K562 (cell line): ENCODE data around the gene MRPS5. TPM values are rescaled to one million over a fixed set of nuclear protein-coding genes. Genes with fewer than 3 reads are reported as not detected.

Source experiments
- ARNT ChIP-seq, 2 experiments: fragments of 450-650 bp; IDR thresholded peaks; 2 replicates each; pipeline ENCODE4 v1.6.1; 2016; ENCODE audit warnings: mild to moderate bottlenecking in 1 of 2
- CHD2 ChIP-seq: IDR thresholded peaks from 2 replicates; pipeline ENCODE4 v1.6.1; 2011; ENCODE audit warnings: low read depth, low read length
- CTCF ChIP-seq, 3 experiments: IDR thresholded peaks in 2 of 3; conservative IDR thresholded peaks in 1 of 3; 2 replicates each; pipeline ENCODE4 v1.5.1; 2011 to 2012; ENCODE audit warnings: low read length in 3 of 3, mild to moderate bottlenecking in 3 of 3, control low read depth in 2 of 3, improper control_type of control experiment in 1 of 3, inconsistent platforms in 1 of 3, low read depth in 1 of 3, mixed read lengths in 1 of 3, moderate library complexity in 1 of 3; ENCODE audit not compliant: insufficient read depth in 2 of 3
- CXXC5 ChIP-seq: fragments of 250-450 bp; sonication (Bioruptor Pico); IDR thresholded peaks from 2 replicates; pipeline ENCODE4 v1.8.0; 2022; ENCODE audit warnings: inconsistent platforms, mild to moderate bottlenecking, moderate library complexity
- DACH1 ChIP-seq: fragments of 450-650 bp; IDR thresholded peaks from 2 replicates; pipeline ENCODE4 v1.6.1; 2018; ENCODE audit not compliant: partially characterized antibody
- ELF1 ChIP-seq: fragments of 200-800 bp; sonication (Bioruptor generic); IDR thresholded peaks from 2 replicates; pipeline ENCODE4 v1.6.1; 2016; ENCODE audit warnings: missing genetic modification characterization, missing compliant biosample characterization
- EP300 ChIP-seq: IDR thresholded peaks from 2 replicates; pipeline ENCODE4 v1.6.1; 2012; ENCODE audit warnings: low read length, improper control_type of control experiment
- ESRRA ChIP-seq: fragments of 450-650 bp; IDR thresholded peaks from 2 replicates; pipeline ENCODE4 v1.6.1; 2014; ENCODE audit warnings: low read depth, mild to moderate bottlenecking, moderate library complexity, borderline replicate concordance
- FOXJ2 ChIP-seq: fragments of 200-800 bp; sonication (Bioruptor generic); IDR thresholded peaks from 2 replicates; pipeline ENCODE4 v1.6.1; 2016; ENCODE audit warnings: missing genetic modification characterization, missing compliant biosample characterization
- GTF2B ChIP-seq: IDR thresholded peaks from 2 replicates; pipeline ENCODE4 v1.6.1; 2011; ENCODE audit not compliant: insufficient read length; ENCODE audit errors: extremely low read depth
- HDAC2 ChIP-seq: fragments of 450-650 bp; IDR thresholded peaks from 2 replicates; pipeline ENCODE4 v1.6.1; 2016; ENCODE audit warnings: mild to moderate bottlenecking
- MAZ ChIP-seq, 2 experiments: fragments of 450-650 bp in 1 of 2; sonication (generic) in 1 of 2; formaldehyde crosslinking; IDR thresholded peaks in 1 of 2; conservative IDR thresholded peaks in 1 of 2; 2 replicates each; pipeline versions ENCODE4 v1.4.0 to v1.5.0; 2020; ENCODE audit warnings: mild to moderate bottlenecking in 1 of 2, missing genetic modification reagents in 1 of 2
- POLR2AphosphoS5 ChIP-seq: IDR thresholded peaks from 2 replicates; pipeline ENCODE4 v1.6.1; 2011; ENCODE audit warnings: mild to moderate bottlenecking, low read depth, low read length, moderate library complexity; ENCODE audit not compliant: control insufficient read depth, insufficient read depth
- RB1 ChIP-seq: fragments of 450-650 bp; IDR thresholded peaks from 2 replicates; pipeline ENCODE4 v1.6.1; 2017; ENCODE audit warnings: low read depth, mild to moderate bottlenecking
- VEZF1 ChIP-seq: fragments of 200-800 bp; sonication (Bioruptor generic); IDR thresholded peaks from 2 replicates; pipeline ENCODE4 v1.6.1; 2017; ENCODE audit warnings: missing genetic modification characterization, missing compliant biosample characterization
- ZBTB9 ChIP-seq: fragments of 450-650 bp; formaldehyde crosslinking; IDR thresholded peaks from 2 replicates; pipeline ENCODE4 v1.4.0; 2020; ENCODE audit warnings: mild to moderate bottlenecking, moderate library complexity
- ZHX1 ChIP-seq: fragments of 150-350 bp; conservative IDR thresholded peaks from 2 replicates; pipeline ENCODE4 v1.6.1; 2014; ENCODE audit warnings: low read length
- ZNF263 ChIP-seq: sonication (generic); formaldehyde crosslinking; IDR thresholded peaks from 2 replicates; pipeline ENCODE4 v1.8.0; 2022; ENCODE audit warnings: mild to moderate bottlenecking, missing genetic modification reagents, borderline replicate concordance
- ZNF384 ChIP-seq: IDR thresholded peaks from 2 replicates; pipeline ENCODE4 v1.6.1; 2012; ENCODE audit warnings: low read depth, low read length, improper control_type of control experiment
- polyA plus RNA-seq, 8 experiments: library from polyadenylated mRNA; depleted of rRNA in 4 of 8; stranded (reverse) in 5 of 8; unstranded in 3 of 8; fragments of >200 nt; fragmentation: Nextera tagmentation in 2 of 8; fragmentation: Illumina TruSeq in 1 of 8; extraction: Ambion mirVana in 2 of 8; extraction: Trizol in 1 of 8; gene quantifications; 2 replicates each; pipeline versions ENCODE4 v1.2.1 to v1.2.3, GENCODE V29; 2011 to 2014; ENCODE audit warnings: inconsistent platforms in 1 of 8, missing spikeins in 1 of 8
- total RNA-seq, 7 experiments: library from RNA; depleted of rRNA in 6 of 7; stranded (reverse); fragments of >200 nt in 6 of 7; fragmentation: Illumina TruSeq in 2 of 7; extraction: Trizol in 2 of 7; gene quantifications; 2 replicates each; pipeline versions ENCODE4 v1.2.1 to v1.2.3, GENCODE V29; 2011 to 2021; ENCODE audit warnings: low replicate concordance in 1 of 7

MRPS5 gene
- total and polyA plus RNA-seq, 9 of the 15 experiments (the other 6 are each of a cell fraction or from before 2014, with no cell fraction given): 85.0 to 162 (median 118) TPM

- TF ChIP-seq ZBTB9 (CRISPR knock-in tag) (0 out of 2 replicates have a peak, but pooled peaks have one; percentile 38), ZNF263 (peak; percentile 34; the same call in 1 of the 2 replicates), ESRRA (peak; percentile 46; the same call in 1 of the 2 replicates), FOXJ2 (no peak; the same call in 1 of the 2 replicates), CXXC5 (CRISPR knock-in tag) (peak; percentile 58; the same call in 1 of the 2 replicates), ARNT (IDR thresholded peaks at IDR 0.05) (no peak; a peak in 1 of 4 replicates), ZNF384 (no peak; the same call in 1 of the 2 replicates), VEZF1 (peak; percentile 52), CHD2 (0 out of 2 replicates have a peak, but pooled peaks have one; percentile 24), EP300 (peak; percentile 49; the same call in 1 of the 2 replicates), MAZ (CRISPR knock-in tag; conservative IDR thresholded peaks at IDR 0.05 in 1 of 2, IDR thresholded peaks at IDR 0.05 in 1 of 2) (peak in 1 of 2 experiments; percentile 51; a peak in 2 of 4 replicates), DACH1 (peak; percentile 94), POLR2AphosphoS5 (peak; percentile 88), ZHX1 (peak; percentile 80; the same call in 1 of the 2 replicates), HDAC2 (peak; percentile 80; the same call in 1 of the 2 replicates), GTF2B (no peak), CTCF (IDR thresholded peaks at IDR 0.05 in 2 of 3, conservative IDR thresholded peaks at IDR 0.05 in 1 of 3; ENCODE audit: insufficient read depth in 2 of 3, low read depth in 1 of 3, low read length in 3 of 3) (peak in 1 of 3 experiments; percentile 11; a peak in 1 of 6 replicates), ELF1 (peak; percentile 81), RB1 (peak; percentile 30; the same call in 1 of the 2 replicates)
Measured at GRCh38 chr2:95165371-95166064, 43.9 kb upstream of the MRPS5 start, which contains the start of gene ZNF2 (continued).
